BLaER1 treated with 17β-estradiol and CSF1 and Interleukin-3, amounts not matched to agents 10 nM and 100 nM (cell line): ENCODE measurements around the gene LEKR1.
"Not testable (repeated sequence)": the region's sequence is repeated elsewhere in the genome, so short reads cannot be mapped to it uniquely, and the experiment has no call there.

Experiments
- H3K27ac ChIP-seq, 11 experiments: shearing (Covaris generic); formaldehyde crosslinking; 2 replicates each; pipeline ENCODE4 v1.8.1; 2022
- H3K27me3 ChIP-seq, 11 experiments: shearing (Covaris generic); formaldehyde crosslinking; 2 replicates each; pipeline ENCODE4 v1.8.1; 2022
- H3K36me3 ChIP-seq, 11 experiments: shearing (Covaris generic); formaldehyde crosslinking; 2 replicates each; pipeline ENCODE4 v1.8.1; 2022
- H3K4me1 ChIP-seq, 10 experiments: shearing (Covaris generic); formaldehyde crosslinking; 2 replicates each; pipeline ENCODE4 v1.8.1; 2022
- H3K4me2 ChIP-seq, 11 experiments: shearing (Covaris generic); formaldehyde crosslinking; 2 replicates each; pipeline ENCODE4 v1.8.1; 2022
- H3K4me3 ChIP-seq, 10 experiments: shearing (Covaris generic); formaldehyde crosslinking; 2 replicates each; pipeline ENCODE4 v1.8.1; 2022
- H3K9ac ChIP-seq, 11 experiments: shearing (Covaris generic); formaldehyde crosslinking; 2 replicates each; pipeline ENCODE4 v1.8.1; 2022
- H3K9me3 ChIP-seq, 11 experiments: shearing (Covaris generic); formaldehyde crosslinking; replicated peaks in 1 of 11; 2 replicates each; pipeline ENCODE4 v1.8.1; 2022
- H4K20me1 ChIP-seq, 11 experiments: shearing (Covaris generic); formaldehyde crosslinking; 2 replicates each; pipeline ENCODE4 v1.8.1; 2022
- Cebpa-rat ChIP-seq, 11 experiments: shearing (Covaris generic); IDR thresholded peaks; 2 replicates each; pipeline ENCODE4 v1.8.1; 2022

LEKR1 gene

GRCh38 chr3:156902916-156903315 is 76.8 kb downstream of the LEKR1 start:
- TF ChIP-seq Cebpa-rat (IDR thresholded peaks at IDR 0.05) = no peak
- no peak overlapping the region for H3K4me3 ChIP-seq
- no peaks in the 10 kb centered on the region for H3K36me3 ChIP-seq

GRCh38 chr3:156906275-156906674 is 80.1 kb downstream of the LEKR1 start:
- Histone ChIP-seq H3K9ac (no peak overlapping the region), H3K4me2 (no peak overlapping the region), H3K4me1 (no peaks in the 10 kb centered on the region), H3K27ac (no peak overlapping the region), H3K4me3 (no peak overlapping the region), H3K36me3 (no peaks in the 10 kb centered on the region), H3K9me3 (no peaks in the 10 kb centered on the region), H3K27me3 (no peaks in the 10 kb centered on the region), H4K20me1 (no peaks in the 10 kb centered on the region)
- TF ChIP-seq Cebpa-rat (IDR thresholded peaks at IDR 0.05) = no peak

More at GRCh38 chr3:156902916-156903315, 76.8 kb downstream of the LEKR1 start:
- Histone ChIP-seq H3K4me1 (no peaks in the 10 kb centered on the region), H3K4me2 (no peak overlapping the region), H4K20me1 (no peaks in the 10 kb centered on the region), H3K9me3 (no peaks in the 10 kb centered on the region), H3K27ac (no peak overlapping the region), H3K27me3 (no peaks in the 10 kb centered on the region), H3K9ac (no peak overlapping the region)

GRCh38 chr3:156908398-156908797 is 82.2 kb downstream of the LEKR1 start:
- Histone ChIP-seq H3K4me1 (no peaks in the 10 kb centered on the region), H3K36me3 (no peaks in the 10 kb centered on the region), H3K4me3 (no peak overlapping the region), H3K4me2 (no peak overlapping the region), H3K27ac (no peak overlapping the region), H3K9ac (no peak overlapping the region), H3K9me3 (no peaks in the 10 kb centered on the region), H3K27me3 (no peaks in the 10 kb centered on the region), H4K20me1 (no peaks in the 10 kb centered on the region)
- no peak for TF ChIP-seq Cebpa-rat (IDR thresholded peaks at IDR 0.05)

GRCh38 chr3:156910022-156910421 is 83.9 kb downstream of the LEKR1 start:
- TF ChIP-seq Cebpa-rat (IDR thresholded peaks at IDR 0.05) = no peak
- no peaks in the 10 kb centered on the region for H3K4me1 ChIP-seq
- H3K36me3 ChIP-seq = no peaks in the 10 kb centered on the region
- peaks cover 0 to 7% (median 0%) of the 10 kb centered on the region in 11 experiments; a peak in 2 of 22 replicates for H3K9me3 ChIP-seq
- no peaks in the 10 kb centered on the region for H3K27me3 ChIP-seq
- H3K27ac ChIP-seq = no peak overlapping the region
- H3K4me3 ChIP-seq = no peak overlapping the region
- no peaks in the 10 kb centered on the region for H4K20me1 ChIP-seq
- no peak overlapping the region for H3K4me2 ChIP-seq
- H3K9ac ChIP-seq = no peak overlapping the region

GRCh38 chr3:156910831-156911230 is 84.7 kb downstream of the LEKR1 start:
- not testable (repeated sequence) for H3K4me1 ChIP-seq, H3K4me2 ChIP-seq, H3K27ac ChIP-seq, H3K9ac ChIP-seq, H3K4me3 ChIP-seq, H3K36me3 ChIP-seq, H4K20me1 ChIP-seq, H3K9me3 ChIP-seq, H3K27me3 ChIP-seq

- H3K4me2 ChIP-seq, H3K36me3 ChIP-seq, H3K9me3 ChIP-seq, H3K27me3 ChIP-seq, H3K4me1 ChIP-seq, H3K27ac ChIP-seq, H4K20me1 ChIP-seq, H3K4me3 ChIP-seq, H3K9ac ChIP-seq: not testable (repeated sequence)
Observed at GRCh38 chr3:156914300-156914699, 88.1 kb downstream of the LEKR1 start.

- Histone ChIP-seq H3K9me3 (peaks cover 0 to 9% (median 0%) of the 10 kb centered on the region in 11 experiments; a peak in 2 of 22 replicates), H3K4me1 (no peaks in the 10 kb centered on the region), H4K20me1 (no peaks in the 10 kb centered on the region), H3K4me3 (no peak overlapping the region), H3K36me3 (no peaks in the 10 kb centered on the region), H3K9ac (no peak overlapping the region), H3K4me2 (no peak overlapping the region), H3K27ac (no peak overlapping the region), H3K27me3 (no peaks in the 10 kb centered on the region)
- no peak for TF ChIP-seq Cebpa-rat (IDR thresholded peaks at IDR 0.05)
Observed at GRCh38 chr3:156915372-156915771, 89.2 kb downstream of the LEKR1 start.

- Histone ChIP-seq H3K4me3 (no peak overlapping the region), H3K9me3 (peaks cover 0 to 9% (median 0%) of the 10 kb centered on the region in 11 experiments; a peak in 2 of 22 replicates), H3K9ac (no peak overlapping the region), H3K36me3 (no peaks in the 10 kb centered on the region), H3K4me2 (no peak overlapping the region), H3K4me1 (no peaks in the 10 kb centered on the region), H4K20me1 (no peaks in the 10 kb centered on the region), H3K27ac (no peak overlapping the region), H3K27me3 (no peaks in the 10 kb centered on the region)
- no peak for TF ChIP-seq Cebpa-rat (IDR thresholded peaks at IDR 0.05)
Observed at GRCh38 chr3:156918746-156919145, 92.6 kb downstream of the LEKR1 start.

- Histone ChIP-seq H3K4me3 (no peak overlapping the region), H3K4me2 (no peak overlapping the region), H3K9ac (no peak overlapping the region), H3K27ac (no peak overlapping the region), H3K9me3 (peaks cover 0 to 4% (median 0%) of the 10 kb centered on the region in 11 experiments; a peak in 2 of 22 replicates), H3K4me1 (no peaks in the 10 kb centered on the region), H3K36me3 (no peaks in the 10 kb centered on the region), H4K20me1 (no peaks in the 10 kb centered on the region), H3K27me3 (no peaks in the 10 kb centered on the region)
- TF ChIP-seq Cebpa-rat (IDR thresholded peaks at IDR 0.05) = no peak
Observed at GRCh38 chr3:156919818-156920217, 93.7 kb downstream of the LEKR1 start.

GRCh38 chr3:156920399-156920798 is 94.2 kb downstream of the LEKR1 start:
- TF ChIP-seq Cebpa-rat (IDR thresholded peaks at IDR 0.05) = no peak
- no peaks in the 10 kb centered on the region for H3K36me3 ChIP-seq
- no peaks in the 10 kb centered on the region for H3K27me3 ChIP-seq
- no peaks in the 10 kb centered on the region for H3K9me3 ChIP-seq
- no peak overlapping the region for H3K27ac ChIP-seq
- H3K4me2 ChIP-seq = no peak overlapping the region
- no peak overlapping the region for H3K9ac ChIP-seq
- H3K4me3 ChIP-seq = no peak overlapping the region
- H4K20me1 ChIP-seq = no peaks in the 10 kb centered on the region
- H3K4me1 ChIP-seq = no peaks in the 10 kb centered on the region

GRCh38 chr3:156923349-156923748 is 97.2 kb downstream of the LEKR1 start:
- H3K9me3 ChIP-seq = peaks cover 0 to 1% (median 0%) of the 10 kb centered on the region in 11 experiments; a peak in 2 of 22 replicates
- H3K4me1 ChIP-seq = no peaks in the 10 kb centered on the region
- H3K27ac ChIP-seq = no peak overlapping the region
- no peak overlapping the region for H3K9ac ChIP-seq
- no peaks in the 10 kb centered on the region for H3K27me3 ChIP-seq
- H3K4me2 ChIP-seq = no peak overlapping the region
- TF ChIP-seq Cebpa-rat (IDR thresholded peaks at IDR 0.05) = no peak
- H3K4me3 ChIP-seq = no peak overlapping the region
- no peaks in the 10 kb centered on the region for H3K36me3 ChIP-seq
- no peaks in the 10 kb centered on the region for H4K20me1 ChIP-seq
